NCI-H345 (cell line): ENCODE measurements around the gene SMIM23.

Experiments
- DNase-seq: peaks from one replicate; lab custom pipeline; 2025; lab: John Stamatoyannopoulos, UW

Gene SMIM23

GRCh38 chr5:171816666-171817065, 31.0 kb downstream of the SMIM23 start:
- DNase-seq = no peak

GRCh38 chr5:171820561-171820960, 34.9 kb downstream of the SMIM23 start:
- DNase-seq = no peak

GRCh38 chr5:171821286-171821685, 35.7 kb downstream of the SMIM23 start:
- DNase-seq = no peak

- no peak for DNase-seq
These were observed 37.7 kb downstream of the SMIM23 start for GRCh38 chr5:171823269-171823668.

GRCh38 chr5:171825051-171825450, 39.4 kb downstream of the SMIM23 start:
- no peak for DNase-seq

- no peak for DNase-seq
These were observed 40.5 kb downstream of the SMIM23 start for GRCh38 chr5:171826132-171826531.

GRCh38 chr5:171827162-171827561, 41.5 kb downstream of the SMIM23 start:
- DNase-seq = no peak

GRCh38 chr5:171830686-171831085, 45.1 kb downstream of the SMIM23 start:
- DNase-seq = no peak

GRCh38 chr5:171832775-171833174, 47.2 kb downstream of the SMIM23 start:
- DNase-seq = no peak

- DNase-seq = no peak
These were observed 48.8 kb downstream of the SMIM23 start for GRCh38 chr5:171834461-171834860.

- DNase-seq = no peak
These were observed 49.4 kb downstream of the SMIM23 start for GRCh38 chr5:171835066-171835465.

GRCh38 chr5:171837522-171837921, 51.9 kb downstream of the SMIM23 start:
- DNase-seq = no peak

- no peak for DNase-seq
These were observed 52.4 kb downstream of the SMIM23 start for GRCh38 chr5:171838066-171838465.

- DNase-seq = no peak
These were observed 53.5 kb downstream of the SMIM23 start for GRCh38 chr5:171839112-171839511.

- DNase-seq = peak; percentile 28
These were observed 54.4 kb downstream of the SMIM23 start for GRCh38 chr5:171840066-171840465.
